IMR-90 (cell line): ENCODE measurements around the gene IDS.

Source experiments
- CTCF ChIP-seq: conservative IDR thresholded peaks from 2 replicates; pipeline ENCODE4 v1.5.1; 2012; ENCODE audit warnings: mild to moderate bottlenecking, low read depth, low read length, improper control_type of control experiment
- MAFK ChIP-seq: IDR thresholded peaks from 2 replicates; pipeline ENCODE4 v1.6.1; 2012; ENCODE audit warnings: low read depth, low read length, improper control_type of control experiment
- MAZ ChIP-seq: IDR thresholded peaks from 2 replicates; pipeline ENCODE4 v1.6.1; 2012; ENCODE audit warnings: low read depth, mild to moderate bottlenecking, low read length, improper control_type of control experiment, moderate library complexity, borderline replicate concordance
- NFE2L2 ChIP-seq: fragments of 150-350 bp; IDR thresholded peaks from 2 replicates; pipeline ENCODE4 v1.6.1; 2016; ENCODE audit warnings: low read depth, mild to moderate bottlenecking, low read length
- POLR2A ChIP-seq: IDR thresholded peaks from 2 replicates; pipeline ENCODE4 v1.6.1; 2012; ENCODE audit warnings: mild to moderate bottlenecking, low read depth, low read length
- SMC3 ChIP-seq: fragments of 150-350 bp; IDR thresholded peaks from 2 replicates; pipeline ENCODE4 v1.6.1; 2016; ENCODE audit warnings: low read depth, mild to moderate bottlenecking, antibody characterized with exemption, low read length, moderate library complexity

GRCh38 chrX:149513825-149514428 lies 8.8 kb upstream of the IDS start:
- TF ChIP-seq CTCF (no peak), SMC3 (no peak), MAZ (no peak), POLR2A (no peak), NFE2L2 (no peak), MAFK (no peak)
